GM18873 (cell line): Measurements from ENCODE around the gene PRDM10.
A peak's percentile ranks its signal among the peaks of the same experiment; 100 is the strongest.

ENCODE experiments used
- ATAC-seq: cut with Tn5 transposase; IDR thresholded peaks from one replicate; pipeline ENCODE4 v1.9.1; 2021; ENCODE audit warnings: mild to moderate bottlenecking, moderate library complexity, moderate number of reproducible peaks; ENCODE audit not compliant: unreplicated experiment, low FRiP score

PRDM10 gene, protein sequence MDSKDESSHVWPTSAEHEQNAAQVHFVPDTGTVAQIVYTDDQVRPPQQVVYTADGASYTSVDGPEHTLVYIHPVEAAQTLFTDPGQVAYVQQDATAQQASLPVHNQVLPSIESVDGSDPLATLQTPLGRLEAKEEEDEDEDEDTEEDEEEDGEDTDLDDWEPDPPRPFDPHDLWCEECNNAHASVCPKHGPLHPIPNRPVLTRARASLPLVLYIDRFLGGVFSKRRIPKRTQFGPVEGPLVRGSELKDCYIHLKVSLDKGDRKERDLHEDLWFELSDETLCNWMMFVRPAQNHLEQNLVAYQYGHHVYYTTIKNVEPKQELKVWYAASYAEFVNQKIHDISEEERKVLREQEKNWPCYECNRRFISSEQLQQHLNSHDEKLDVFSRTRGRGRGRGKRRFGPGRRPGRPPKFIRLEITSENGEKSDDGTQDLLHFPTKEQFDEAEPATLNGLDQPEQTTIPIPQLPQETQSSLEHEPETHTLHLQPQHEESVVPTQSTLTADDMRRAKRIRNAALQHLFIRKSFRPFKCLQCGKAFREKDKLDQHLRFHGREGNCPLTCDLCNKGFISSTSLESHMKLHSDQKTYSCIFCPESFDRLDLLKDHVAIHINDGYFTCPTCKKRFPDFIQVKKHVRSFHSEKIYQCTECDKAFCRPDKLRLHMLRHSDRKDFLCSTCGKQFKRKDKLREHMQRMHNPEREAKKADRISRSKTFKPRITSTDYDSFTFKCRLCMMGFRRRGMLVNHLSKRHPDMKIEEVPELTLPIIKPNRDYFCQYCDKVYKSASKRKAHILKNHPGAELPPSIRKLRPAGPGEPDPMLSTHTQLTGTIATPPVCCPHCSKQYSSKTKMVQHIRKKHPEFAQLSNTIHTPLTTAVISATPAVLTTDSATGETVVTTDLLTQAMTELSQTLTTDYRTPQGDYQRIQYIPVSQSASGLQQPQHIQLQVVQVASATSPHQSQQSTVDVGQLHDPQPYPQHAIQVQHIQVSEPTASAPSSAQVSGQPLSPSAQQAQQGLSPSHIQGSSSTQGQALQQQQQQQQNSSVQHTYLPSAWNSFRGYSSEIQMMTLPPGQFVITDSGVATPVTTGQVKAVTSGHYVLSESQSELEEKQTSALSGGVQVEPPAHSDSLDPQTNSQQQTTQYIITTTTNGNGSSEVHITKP

GRCh38 chr11:130002352-130002845 is at the start of gene PRDM10:
TSS of gene PRDM10 (minus strand) at chr11:130002835. CDS start at chr11:129960964, 41,871 bp downstream.
- ATAC-seq, result peak; percentile 31

GRCh38 chr11:130051082-130051481 is 48.4 kb upstream of the PRDM10 start:
- ATAC-seq, result no peak

- no peak for ATAC-seq
These were observed 47.6 kb upstream of the PRDM10 start for GRCh38 chr11:130050257-130050656.

DNA sequence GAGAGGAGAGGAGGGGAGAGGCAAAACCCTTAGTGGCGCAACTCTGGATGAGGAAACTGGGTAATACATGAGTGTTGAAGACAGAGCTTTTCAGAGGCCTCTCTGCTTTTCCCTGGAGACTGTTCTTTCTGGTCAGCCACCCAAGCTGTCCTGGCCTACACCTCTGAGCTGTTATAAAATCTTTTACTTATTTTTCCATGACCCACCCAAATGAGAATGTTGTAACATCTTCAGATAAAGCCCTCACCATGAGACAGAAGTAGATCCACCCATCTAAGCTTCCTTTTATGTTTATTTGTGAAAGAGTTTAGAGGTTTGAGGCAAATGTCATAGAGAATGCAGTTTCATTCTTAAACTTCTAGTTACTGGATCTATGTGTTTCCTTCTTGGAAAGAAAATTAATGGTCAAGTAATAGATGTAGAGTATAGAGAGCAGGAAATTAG is 46.7 kb upstream of the PRDM10 start:
- no peak for ATAC-seq

DNA sequence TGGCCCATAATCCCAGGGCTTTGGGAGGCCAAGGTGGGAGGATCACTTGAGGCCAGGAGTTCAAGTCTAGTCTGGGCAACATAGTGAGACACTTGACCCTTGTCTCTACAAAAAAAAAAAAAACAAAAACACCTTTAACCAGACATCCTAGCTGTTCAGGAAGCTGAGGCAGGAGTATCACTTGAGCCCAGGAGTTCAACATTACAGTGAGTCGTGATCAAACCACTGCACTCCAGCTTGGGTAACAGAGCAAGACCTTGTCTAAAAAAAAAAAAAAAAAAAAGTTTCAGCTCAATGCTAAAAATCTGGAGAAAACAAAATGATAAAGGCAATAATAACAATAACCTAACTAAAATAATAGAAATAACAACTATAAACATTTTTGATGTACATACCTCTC is 44.5 kb upstream of the PRDM10 start:
- no peak for ATAC-seq

DNA sequence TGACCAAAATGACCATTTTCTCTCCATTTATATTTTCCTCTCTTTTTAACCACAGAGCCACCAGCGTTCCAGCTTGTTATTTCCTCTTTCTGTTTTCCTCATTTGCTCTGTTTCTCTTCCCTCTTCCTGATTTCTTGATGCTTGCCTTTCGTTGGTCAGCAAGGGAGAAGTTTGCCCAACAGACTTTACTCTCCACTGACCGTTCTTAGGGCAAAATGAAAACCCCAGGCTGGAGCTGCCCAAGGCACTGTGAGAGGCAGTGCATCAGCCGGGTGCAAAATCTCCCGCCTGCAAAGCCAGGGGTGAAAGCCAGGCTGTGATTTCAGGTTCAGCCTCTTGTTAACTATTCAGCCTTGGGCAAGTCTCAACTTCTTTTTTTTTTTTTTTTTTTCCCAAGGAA is 40.9 kb upstream of the PRDM10 start:
- no peak for ATAC-seq

- no peak for ATAC-seq
These were observed 39.5 kb upstream of the PRDM10 start for GRCh38 chr11:130042093-130042591.

- ATAC-seq, result no peak
These were observed 37.8 kb upstream of the PRDM10 start for GRCh38 chr11:130040281-130040940.

DNA sequence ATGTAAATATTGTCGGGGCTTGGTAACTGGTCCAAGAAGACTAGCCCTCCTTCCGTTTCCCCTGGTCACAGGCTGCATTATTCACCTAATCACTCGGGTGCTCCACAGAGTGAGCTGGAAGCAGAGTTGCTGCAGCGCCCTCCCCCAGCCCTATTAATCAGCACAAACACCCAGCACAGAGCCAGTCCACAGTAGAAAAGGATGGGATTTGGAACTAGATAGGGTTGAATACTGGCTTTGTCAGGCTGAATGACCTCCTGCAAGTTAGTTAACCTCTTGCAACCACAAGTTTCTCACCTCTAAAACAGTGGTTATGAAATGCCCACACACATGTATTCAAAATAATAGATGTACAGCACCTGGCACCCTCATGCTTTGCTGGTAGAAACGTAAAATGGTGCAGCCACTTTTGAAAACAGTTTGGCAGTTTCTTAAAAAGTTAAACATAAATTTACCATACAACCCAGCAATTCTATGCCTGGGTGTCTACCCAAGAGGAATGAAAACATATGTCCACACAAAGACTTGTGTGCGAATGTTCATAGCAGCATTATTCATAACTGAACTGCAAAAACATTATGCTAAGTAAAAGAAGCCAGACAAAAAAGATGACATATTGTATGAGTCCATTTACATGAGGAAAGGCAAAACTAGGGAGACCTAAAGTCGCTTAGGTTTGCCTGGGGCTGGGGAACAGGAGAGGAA is 35.4 kb upstream of the PRDM10 start:
- ATAC-seq, result no peak

GRCh38 chr11:130037058-130037457 is 34.4 kb upstream of the PRDM10 start:
- ATAC-seq, result no peak

DNA sequence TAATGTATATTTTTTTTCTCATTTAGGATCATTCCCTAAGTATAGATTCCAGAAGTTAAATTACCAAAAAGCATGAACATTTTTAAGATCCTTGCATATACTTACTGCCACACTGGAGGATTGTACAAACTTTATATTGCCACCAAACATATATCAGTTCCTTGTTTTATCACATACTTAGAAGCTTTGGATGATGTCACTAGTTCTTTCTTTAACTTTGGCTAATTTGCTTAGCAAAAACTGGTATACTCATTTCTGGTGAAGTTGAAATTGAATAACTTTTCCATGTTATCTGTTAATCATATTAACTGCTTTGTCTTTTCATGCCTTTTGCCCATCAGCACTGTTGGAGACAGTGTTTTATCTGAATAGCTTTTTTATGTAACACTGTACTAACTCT is 31.6 kb upstream of the PRDM10 start:
- ATAC-seq, result no peak

DNA sequence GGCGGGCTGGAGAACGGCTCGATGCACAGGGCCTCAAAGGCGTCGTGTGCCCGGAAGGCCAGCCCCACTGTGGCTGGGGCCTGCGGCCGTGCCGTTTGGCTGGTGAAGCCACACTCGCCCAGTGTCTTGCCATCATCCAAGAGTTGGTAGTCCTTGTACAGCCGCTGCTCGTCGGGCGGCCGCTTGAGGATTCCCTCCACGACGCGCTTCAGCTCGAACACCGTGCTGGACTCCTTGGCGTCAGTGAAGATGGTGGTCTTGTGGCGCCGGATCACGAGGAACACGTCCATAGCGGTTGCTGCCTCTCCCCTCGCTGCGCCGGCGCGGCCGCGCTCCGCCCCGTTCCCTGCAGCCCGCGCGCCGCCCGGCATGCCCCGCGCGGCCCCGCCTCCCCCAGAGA is 30.3 kb upstream of the PRDM10 start:
- no peak for ATAC-seq

DNA sequence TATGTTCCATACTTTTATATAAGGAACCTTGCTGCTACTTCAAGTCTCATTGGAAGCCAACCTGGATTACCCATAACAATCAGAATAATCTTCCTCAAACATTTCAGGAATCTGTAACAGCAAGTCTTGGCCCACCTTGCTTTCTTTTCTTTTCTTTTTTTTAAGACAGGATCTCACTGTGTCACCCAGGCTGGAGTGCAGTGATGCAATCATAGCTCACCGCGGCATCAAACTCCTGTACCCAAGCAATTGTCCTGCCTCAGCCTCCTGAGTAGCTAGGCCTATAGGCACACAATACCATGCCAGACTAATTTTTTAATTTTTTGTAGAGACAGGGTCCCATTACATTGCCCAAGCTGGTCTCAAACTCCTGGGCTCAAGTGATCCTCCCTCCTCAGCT is 29.3 kb upstream of the PRDM10 start:
- ATAC-seq, result no peak

DNA sequence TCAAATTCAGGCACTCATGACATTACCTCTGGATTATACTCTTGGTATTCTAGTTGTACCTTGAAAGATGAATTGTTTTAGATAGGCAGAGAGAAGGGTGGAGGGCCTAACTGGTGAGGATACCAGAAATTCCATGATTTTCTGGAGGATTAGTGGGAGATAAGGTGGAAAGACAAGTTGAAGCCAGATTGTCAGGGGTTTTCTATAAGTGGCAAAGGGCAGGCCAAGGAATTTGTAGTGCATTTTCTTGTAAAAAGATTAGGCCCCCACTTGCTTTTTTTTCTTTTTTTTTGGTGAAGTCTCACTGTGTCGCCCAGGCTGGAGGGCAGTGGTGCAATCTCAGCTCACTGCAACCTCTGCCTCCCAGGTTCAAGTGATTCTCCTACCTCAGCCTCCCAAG is 28.4 kb upstream of the PRDM10 start:
- no peak for ATAC-seq

- ATAC-seq, result no peak
These were observed 26.5 kb upstream of the PRDM10 start for GRCh38 chr11:130029137-130029536.

DNA sequence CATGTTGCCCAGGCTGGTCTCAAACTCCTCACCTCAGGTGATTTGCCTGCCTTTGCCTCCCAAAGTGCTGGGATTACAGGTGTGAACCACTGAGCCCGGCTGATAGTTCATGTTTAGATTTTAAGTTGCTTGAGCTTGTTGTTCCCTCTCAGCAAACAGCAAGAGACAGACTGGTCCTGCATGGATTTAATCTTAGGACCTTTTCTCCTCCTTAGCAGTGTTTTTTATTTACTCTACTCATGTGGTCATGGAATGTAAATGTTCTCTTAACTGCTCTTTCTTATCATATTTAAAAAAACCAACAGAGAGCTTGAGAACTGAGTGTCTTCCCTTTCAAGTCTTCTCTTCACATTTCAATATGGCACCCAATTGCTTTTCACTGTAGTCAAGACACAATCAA is 22.7 kb upstream of the PRDM10 start:
- no peak for ATAC-seq

DNA sequence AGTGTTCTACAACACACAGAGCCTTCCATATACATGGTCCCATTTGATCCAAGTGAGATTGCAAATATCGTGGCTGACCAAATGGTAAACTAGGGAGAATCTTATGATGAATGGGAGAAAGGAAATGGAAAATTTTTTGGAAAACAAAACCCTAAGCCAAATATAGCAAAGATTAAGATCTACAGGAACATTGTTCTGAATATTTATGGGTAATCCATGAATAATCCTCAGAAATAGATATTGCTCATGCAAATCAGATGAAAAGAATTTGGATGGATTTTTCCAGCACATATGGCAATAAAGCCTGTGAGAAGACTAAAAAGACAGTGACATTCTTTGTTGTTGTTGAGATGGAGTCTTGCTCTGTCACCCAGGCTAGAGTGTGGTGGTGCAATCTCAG is 21.7 kb upstream of the PRDM10 start:
- no peak for ATAC-seq

DNA sequence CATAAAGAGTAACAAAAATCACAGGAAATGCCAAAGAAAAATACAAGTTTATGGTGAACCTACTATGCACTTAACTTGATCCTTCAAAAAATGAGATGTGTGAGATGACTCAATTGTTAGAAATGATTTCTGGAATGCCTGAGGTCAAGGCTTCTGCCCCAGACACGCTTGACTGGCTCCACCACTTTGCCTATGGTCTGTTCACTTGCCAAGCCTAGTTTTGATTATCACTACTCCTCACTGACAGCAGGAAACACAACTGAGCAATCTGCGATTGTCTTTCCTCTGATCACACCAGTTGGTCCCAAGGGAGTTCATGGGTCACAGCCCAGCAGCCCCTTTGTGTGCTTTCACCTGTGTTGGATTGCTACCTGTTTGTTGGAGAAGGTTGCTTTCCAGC is 20.6 kb upstream of the PRDM10 start:
- peak; percentile 96 for ATAC-seq

GRCh38 chr11:130022799-130023198 is 20.2 kb upstream of the PRDM10 start:
- peak; percentile 17 for ATAC-seq
